Mucosa of descending colon (tissue), 3 donors: ENCODE data around the gene MORN1. TPM values are rescaled to one million over a fixed set of nuclear protein-coding genes. Genes with fewer than 3 reads are reported as not detected.

ENCODE experiments used
- ATAC-seq: fragments of 200-7000 bp; cut with Tn5 transposase; one replicate; pipeline ENCODE4 v1.9.1; 2020; ENCODE audit warnings: mild to moderate bottlenecking, moderate library complexity
- DNase-seq, 3 donors: peaks; one replicate each; pipeline ENCODE4 v3.0.0-alpha.2; 2020
- H3K36me3 ChIP-seq: fragments of 200-600 bp; one replicate; pipeline ENCODE4 v1.8.0; 2021; ENCODE audit warnings: low read depth, mild to moderate bottlenecking
- H3K4me1 ChIP-seq: fragments of 200-600 bp; one replicate; pipeline ENCODE4 v1.8.0; 2021; ENCODE audit warnings: low read depth, mild to moderate bottlenecking
- H3K4me3 ChIP-seq: fragments of 200-600 bp; one replicate; pipeline ENCODE4 v1.8.0; 2021; ENCODE audit warnings: mild to moderate bottlenecking
- H3K9me3 ChIP-seq: fragments of 200-600 bp; one replicate; pipeline ENCODE4 v1.8.0; 2021; ENCODE audit warnings: mild to moderate bottlenecking
- intact Hi-C, 2 donors: fragments of 100-400 bp; cut with DNase I in 1 of 2; cut with micrococcal nuclease in 1 of 2; formaldehyde crosslinking; loops; one replicate each; pipeline versions ENCODE4 v1.11.0 to v1.11.1; 2022; cut with DNase I, micrococcal nuclease
- total RNA-seq, 3 donors: library from RNA; stranded (reverse); fragmentation: NEBNext Ultra II Directional in 2 of 3; extraction: Animal tissue kit (Norgen Biotek cat#: 25700) in 2 of 3; gene quantifications; one replicate each; pipeline versions ENCODE4 v1.2.1 to v1.2.4, GENCODE V29; 2021 to 2023
- TF ChIP-seq, protein P1 (sequence below): fragments of 200-600 bp; IDR thresholded peaks from one replicate; pipeline ENCODE4 v1.8.0; 2022; ENCODE audit warnings: antibody characterized with exemption, mild to moderate bottlenecking
- donor health status: DM: no; HTN: no; CAD: no; lungs with moderate emphysema.
- donor health status: DM: no; HTN: no; CAD: no.
- donor health status: DM: no; HTN: yes; CAD: no.

The MORN1 gene
- total RNA-seq, 3 donors from 2014 or later: 13.1 to 17.4 (median 13.4) TPM

DNA sequence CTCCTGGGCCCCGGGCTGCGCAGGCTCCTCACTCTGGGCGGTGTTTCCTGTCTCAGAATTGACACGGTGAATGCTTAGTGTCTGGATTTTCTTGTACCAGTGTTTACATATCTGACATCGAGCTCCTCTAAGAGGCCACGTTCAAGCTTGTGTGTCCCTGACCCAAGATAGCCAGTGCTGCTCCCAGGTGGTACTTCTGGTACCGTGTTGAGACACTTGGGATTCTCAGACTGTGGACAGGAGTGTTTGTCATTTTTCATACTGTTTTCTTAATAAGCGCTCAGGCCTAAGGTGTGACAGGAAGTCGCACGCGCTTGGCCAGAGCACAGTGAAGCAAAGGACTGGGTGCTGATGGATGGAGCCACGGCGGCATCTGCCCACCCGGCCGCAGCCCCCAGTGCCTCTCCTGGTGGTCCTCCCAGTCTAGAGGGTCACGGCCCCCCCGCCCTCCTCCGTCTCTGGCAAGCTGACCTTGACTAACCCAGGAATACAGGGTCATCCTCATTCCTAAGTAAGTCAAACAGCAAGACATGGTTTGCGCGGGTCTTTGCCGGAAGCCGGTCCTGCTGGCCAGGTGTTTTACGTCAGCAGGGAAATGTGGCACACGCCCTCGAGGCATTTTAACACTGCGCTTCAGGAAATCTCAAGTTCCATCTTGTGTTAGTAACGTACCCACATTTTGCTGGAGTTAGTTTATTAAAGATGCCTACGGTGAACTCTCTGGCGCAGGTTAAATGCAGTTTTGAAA is 13.0 kb upstream of the MORN1 start:
- Histone ChIP-seq H3K4me3 (no peak overlapping the region), H3K4me1 (no peaks in the 10 kb centered on the region), H3K9me3 (no peaks in the 10 kb centered on the region), H3K36me3 (peaks cover 3% of the 10 kb centered on the region)
- intact Hi-C loops: no loop called here
- TF ChIP-seq, protein P1, sequence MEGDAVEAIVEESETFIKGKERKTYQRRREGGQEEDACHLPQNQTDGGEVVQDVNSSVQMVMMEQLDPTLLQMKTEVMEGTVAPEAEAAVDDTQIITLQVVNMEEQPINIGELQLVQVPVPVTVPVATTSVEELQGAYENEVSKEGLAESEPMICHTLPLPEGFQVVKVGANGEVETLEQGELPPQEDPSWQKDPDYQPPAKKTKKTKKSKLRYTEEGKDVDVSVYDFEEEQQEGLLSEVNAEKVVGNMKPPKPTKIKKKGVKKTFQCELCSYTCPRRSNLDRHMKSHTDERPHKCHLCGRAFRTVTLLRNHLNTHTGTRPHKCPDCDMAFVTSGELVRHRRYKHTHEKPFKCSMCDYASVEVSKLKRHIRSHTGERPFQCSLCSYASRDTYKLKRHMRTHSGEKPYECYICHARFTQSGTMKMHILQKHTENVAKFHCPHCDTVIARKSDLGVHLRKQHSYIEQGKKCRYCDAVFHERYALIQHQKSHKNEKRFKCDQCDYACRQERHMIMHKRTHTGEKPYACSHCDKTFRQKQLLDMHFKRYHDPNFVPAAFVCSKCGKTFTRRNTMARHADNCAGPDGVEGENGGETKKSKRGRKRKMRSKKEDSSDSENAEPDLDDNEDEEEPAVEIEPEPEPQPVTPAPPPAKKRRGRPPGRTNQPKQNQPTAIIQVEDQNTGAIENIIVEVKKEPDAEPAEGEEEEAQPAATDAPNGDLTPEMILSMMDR: no peak
- no peak for ATAC-seq
- DNase-seq: no peak

- H3K36me3 ChIP-seq: peaks cover 3% of the 10 kb centered on the region
- no peaks in the 10 kb centered on the region for H3K4me1 ChIP-seq
- H3K4me3 ChIP-seq: no peak overlapping the region
- DNase-seq (no peak), ATAC-seq (no peak)
- no peaks in the 10 kb centered on the region for H3K9me3 ChIP-seq
- intact Hi-C loops: no loop called here
- TF ChIP-seq, protein P1: no peak
Observed at GRCh38 chr1:2403273-2403672, 11.9 kb upstream of the MORN1 start.

DNA sequence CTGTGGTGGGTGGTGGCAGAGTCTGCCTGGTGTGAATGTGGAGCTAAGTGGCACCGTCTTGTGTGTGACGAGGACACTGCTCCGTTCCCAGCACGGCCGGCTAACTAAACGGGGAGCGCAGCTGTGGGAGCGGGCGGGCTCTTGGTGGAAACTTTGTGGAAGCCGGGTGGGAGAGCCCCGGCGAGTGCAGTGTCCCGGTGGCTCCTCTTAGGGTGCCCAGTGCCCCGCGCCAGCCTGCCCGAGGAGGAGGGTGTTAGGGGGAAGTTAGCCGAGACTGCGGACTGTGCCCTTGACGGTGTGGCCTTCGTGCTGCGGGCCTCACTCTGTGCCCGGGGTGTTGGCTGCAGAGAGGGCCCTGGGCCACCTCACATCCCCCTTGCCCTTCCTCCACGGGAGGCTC is 11.1 kb upstream of the MORN1 start:
- H3K36me3 ChIP-seq: peaks cover 3% of the 10 kb centered on the region
- no peaks in the 10 kb centered on the region for H3K9me3 ChIP-seq
- TF ChIP-seq, protein P1: no peak
- DNase-seq (no peak), ATAC-seq (no peak)
- intact Hi-C loops: no loop called here
- H3K4me1 ChIP-seq: no peaks in the 10 kb centered on the region
- no peak overlapping the region for H3K4me3 ChIP-seq

GRCh38 chr1:2400950-2401649 is 9.7 kb upstream of the MORN1 start:
- TF ChIP-seq, protein P1: no peak
- H3K4me1 ChIP-seq: no peaks in the 10 kb centered on the region
- no peak for DNase-seq
- no peak overlapping the region for H3K4me3 ChIP-seq
- H3K9me3 ChIP-seq: no peaks in the 10 kb centered on the region
- intact Hi-C loops: no loop called here
- ATAC-seq: no peak
- peaks cover 3% of the 10 kb centered on the region for H3K36me3 ChIP-seq

DNA sequence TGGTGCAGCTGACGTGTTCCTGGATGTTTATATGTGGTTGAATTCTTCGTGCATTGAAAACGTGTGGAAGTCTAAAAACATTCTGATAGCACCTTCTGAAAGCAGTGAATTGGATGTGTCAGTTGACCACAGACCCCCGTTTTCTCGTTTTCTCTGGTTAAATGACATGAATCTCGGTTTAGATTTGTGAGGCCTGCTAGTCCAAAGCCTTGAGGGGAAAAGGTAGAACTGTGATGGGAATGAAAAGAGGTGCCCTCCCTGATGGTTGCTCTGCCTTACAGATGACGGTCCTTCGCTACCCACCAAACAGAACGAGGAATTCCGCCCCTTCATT is 9.2 kb upstream of the MORN1 start:
- H3K36me3 ChIP-seq: peaks cover 3% of the 10 kb centered on the region
- H3K4me3 ChIP-seq: no peak overlapping the region
- no peaks in the 10 kb centered on the region for H3K4me1 ChIP-seq
- ATAC-seq (no peak), DNase-seq (no peak)
- H3K9me3 ChIP-seq: no peaks in the 10 kb centered on the region
- TF ChIP-seq, protein P1: no peak
- intact Hi-C loops: no loop called here
